HepG2 (cell line): ENCODE results near the gene GGA1. TPM values are rescaled to one million over a fixed set of nuclear protein-coding genes. Genes with fewer than 3 reads are reported as not detected.
A peak's percentile ranks its signal among the peaks of the same experiment; 100 is the strongest.

Experiments
- CHD4 ChIP-seq: fragments of 200-600 bp; sonication (generic); IDR thresholded peaks from 2 replicates; pipeline ENCODE4 v1.7.0; 2017; ENCODE audit warnings: mild to moderate bottlenecking, low read length, borderline replicate concordance
- CSRNP1 ChIP-seq: sonication (generic); formaldehyde crosslinking; IDR thresholded peaks from 2 replicates; pipeline ENCODE4 v1.8.1; 2023; ENCODE audit warnings: mild to moderate bottlenecking, missing genetic modification reagents
- GLI4 ChIP-seq: sonication (generic); formaldehyde crosslinking; IDR thresholded peaks from 2 replicates; pipeline ENCODE4 v1.5.1; 2020; ENCODE audit warnings: missing genetic modification reagents, mild to moderate bottlenecking, moderate library complexity, borderline replicate concordance
- IKZF1 ChIP-seq: fragments of 450-650 bp; IDR thresholded peaks from 2 replicates; pipeline ENCODE4 v1.7.1; 2016
- KDM3A ChIP-seq: IDR thresholded peaks from 2 replicates; pipeline ENCODE4 v1.6.1; 2018; ENCODE audit warnings: low read depth, missing compliant biosample characterization
- KDM4B ChIP-seq: sonication (generic); formaldehyde crosslinking; IDR thresholded peaks from 2 replicates; pipeline ENCODE4 v1.4.0; 2020; ENCODE audit warnings: missing genetic modification reagents
- PHF20 ChIP-seq: sonication (generic); formaldehyde crosslinking; IDR thresholded peaks from 2 replicates; pipeline ENCODE4 v1.5.0; 2020; ENCODE audit warnings: mild to moderate bottlenecking, missing genetic modification reagents
- TRIM22 ChIP-seq: fragments of 450-650 bp; IDR thresholded peaks from 2 replicates; pipeline ENCODE4 v1.6.1; 2017
- U2AF1 ChIP-seq: fragments of 200-400 bp; formaldehyde crosslinking; optimal IDR thresholded peaks from 2 replicates; pipeline ENCODE3; 2017; ENCODE audit warnings: mild to moderate bottlenecking, low read depth, low read length
- YY1 ChIP-seq: IDR thresholded peaks from 2 replicates; pipeline ENCODE4 v1.6.1; 2011; ENCODE audit warnings: low read length, low read depth, moderate library complexity, mild to moderate bottlenecking; ENCODE audit not compliant: insufficient read depth, insufficient replicate concordance
- ZNF260 ChIP-seq: sonication (generic); formaldehyde crosslinking; IDR thresholded peaks from 2 replicates; pipeline ENCODE4 v1.4.0; 2020; ENCODE audit warnings: missing genetic modification reagents, low read depth, mild to moderate bottlenecking, borderline replicate concordance
- ZNF326 ChIP-seq: sonication (generic); formaldehyde crosslinking; IDR thresholded peaks from 2 replicates; pipeline ENCODE4 v1.4.0; 2020; ENCODE audit warnings: missing genetic modification reagents, borderline replicate concordance
- ZNF768 ChIP-seq: sonication (generic); formaldehyde crosslinking; IDR thresholded peaks from 2 replicates; pipeline ENCODE4 v1.4.0; 2020; ENCODE audit warnings: missing genetic modification reagents
- ZNF773 ChIP-seq: sonication (generic); formaldehyde crosslinking; IDR thresholded peaks from 2 replicates; pipeline ENCODE4 v1.4.0; 2020; ENCODE audit warnings: missing genetic modification reagents, borderline replicate concordance
- polyA plus RNA-seq, 8 experiments: library from polyadenylated mRNA; depleted of rRNA in 3 of 8; stranded (reverse) in 7 of 8; unstranded in 1 of 8; fragments of >200 nt; fragmentation: Illumina TruSeq in 4 of 8; extraction: Trizol in 4 of 8; gene quantifications; 2 replicates each; pipeline versions ENCODE4 v1.2.1 to v1.2.3, GENCODE V29; 2011 to 2016; ENCODE audit warnings: low read depth in 4 of 8, missing spikeins in 1 of 8, mixed read lengths in 1 of 8; ENCODE audit not compliant: insufficient read depth in 1 of 8
- total RNA-seq, 5 experiments: library from RNA; depleted of rRNA; stranded (reverse); fragments of >200 nt; fragmentation: Illumina TruSeq; extraction: Trizol; gene quantifications; 2 replicates each; pipeline ENCODE4 v1.2.3, GENCODE V29; 2016; ENCODE audit warnings: low read depth in 1 of 5
- TF ChIP-seq, protein P1 (sequence below): sonication (generic); formaldehyde crosslinking; conservative IDR thresholded peaks from 2 replicates; pipeline ENCODE4 v1.4.0; 2020; ENCODE audit warnings: missing genetic modification reagents
- TF ChIP-seq, protein P2 (sequence below): sonication (generic); formaldehyde crosslinking; IDR thresholded peaks from 2 replicates; pipeline ENCODE4 v1.5.0; 2020; ENCODE audit warnings: missing genetic modification reagents
- TF ChIP-seq, protein P3 (sequence below): sonication (generic); formaldehyde crosslinking; IDR thresholded peaks from 2 replicates; pipeline ENCODE4 v1.4.0; 2020; ENCODE audit warnings: missing genetic modification reagents, borderline replicate concordance

The GGA1 gene
- total and polyA plus RNA-seq, 2 of the 13 experiments (the other 11 are each of a cell fraction or from before 2014, with no cell fraction given) = 29.1 to 87.2 TPM

- no peak for TF ChIP-seq CSRNP1
- TF ChIP-seq, protein P1, sequence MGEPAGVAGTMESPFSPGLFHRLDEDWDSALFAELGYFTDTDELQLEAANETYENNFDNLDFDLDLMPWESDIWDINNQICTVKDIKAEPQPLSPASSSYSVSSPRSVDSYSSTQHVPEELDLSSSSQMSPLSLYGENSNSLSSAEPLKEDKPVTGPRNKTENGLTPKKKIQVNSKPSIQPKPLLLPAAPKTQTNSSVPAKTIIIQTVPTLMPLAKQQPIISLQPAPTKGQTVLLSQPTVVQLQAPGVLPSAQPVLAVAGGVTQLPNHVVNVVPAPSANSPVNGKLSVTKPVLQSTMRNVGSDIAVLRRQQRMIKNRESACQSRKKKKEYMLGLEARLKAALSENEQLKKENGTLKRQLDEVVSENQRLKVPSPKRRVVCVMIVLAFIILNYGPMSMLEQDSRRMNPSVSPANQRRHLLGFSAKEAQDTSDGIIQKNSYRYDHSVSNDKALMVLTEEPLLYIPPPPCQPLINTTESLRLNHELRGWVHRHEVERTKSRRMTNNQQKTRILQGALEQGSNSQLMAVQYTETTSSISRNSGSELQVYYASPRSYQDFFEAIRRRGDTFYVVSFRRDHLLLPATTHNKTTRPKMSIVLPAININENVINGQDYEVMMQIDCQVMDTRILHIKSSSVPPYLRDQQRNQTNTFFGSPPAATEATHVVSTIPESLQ (CRISPR knock-in tag) = no peak
- TF ChIP-seq U2AF1 = no peak
- TF ChIP-seq KDM3A (CRISPR knock-in tag) = peak; percentile 43; the same call in 1 of the 2 replicates
- no peak for TF ChIP-seq ZNF260
- TF ChIP-seq ZNF773 (CRISPR knock-in tag) = no peak
- no peak; the same call in 1 of the 2 replicates for TF ChIP-seq KDM4B (CRISPR knock-in tag)
- peak; percentile 93; the same call in 1 of the 2 replicates for TF ChIP-seq CHD4
- TF ChIP-seq GLI4 = no peak
- TF ChIP-seq YY1 = peak; percentile 4
- 0 out of 2 replicates have a peak, but pooled peaks have one; percentile 13 for TF ChIP-seq ZNF768 (CRISPR knock-in tag)
- TF ChIP-seq, protein P2, sequence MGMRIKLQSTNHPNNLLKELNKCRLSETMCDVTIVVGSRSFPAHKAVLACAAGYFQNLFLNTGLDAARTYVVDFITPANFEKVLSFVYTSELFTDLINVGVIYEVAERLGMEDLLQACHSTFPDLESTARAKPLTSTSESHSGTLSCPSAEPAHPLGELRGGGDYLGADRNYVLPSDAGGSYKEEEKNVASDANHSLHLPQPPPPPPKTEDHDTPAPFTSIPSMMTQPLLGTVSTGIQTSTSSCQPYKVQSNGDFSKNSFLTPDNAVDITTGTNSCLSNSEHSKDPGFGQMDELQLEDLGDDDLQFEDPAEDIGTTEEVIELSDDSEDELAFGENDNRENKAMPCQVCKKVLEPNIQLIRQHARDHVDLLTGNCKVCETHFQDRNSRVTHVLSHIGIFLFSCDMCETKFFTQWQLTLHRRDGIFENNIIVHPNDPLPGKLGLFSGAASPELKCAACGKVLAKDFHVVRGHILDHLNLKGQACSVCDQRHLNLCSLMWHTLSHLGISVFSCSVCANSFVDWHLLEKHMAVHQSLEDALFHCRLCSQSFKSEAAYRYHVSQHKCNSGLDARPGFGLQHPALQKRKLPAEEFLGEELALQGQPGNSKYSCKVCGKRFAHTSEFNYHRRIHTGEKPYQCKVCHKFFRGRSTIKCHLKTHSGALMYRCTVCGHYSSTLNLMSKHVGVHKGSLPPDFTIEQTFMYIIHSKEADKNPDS = no peak
- no peak for TF ChIP-seq TRIM22
- TF ChIP-seq PHF20 (CRISPR knock-in tag) = no peak
- TF ChIP-seq, protein P3, sequence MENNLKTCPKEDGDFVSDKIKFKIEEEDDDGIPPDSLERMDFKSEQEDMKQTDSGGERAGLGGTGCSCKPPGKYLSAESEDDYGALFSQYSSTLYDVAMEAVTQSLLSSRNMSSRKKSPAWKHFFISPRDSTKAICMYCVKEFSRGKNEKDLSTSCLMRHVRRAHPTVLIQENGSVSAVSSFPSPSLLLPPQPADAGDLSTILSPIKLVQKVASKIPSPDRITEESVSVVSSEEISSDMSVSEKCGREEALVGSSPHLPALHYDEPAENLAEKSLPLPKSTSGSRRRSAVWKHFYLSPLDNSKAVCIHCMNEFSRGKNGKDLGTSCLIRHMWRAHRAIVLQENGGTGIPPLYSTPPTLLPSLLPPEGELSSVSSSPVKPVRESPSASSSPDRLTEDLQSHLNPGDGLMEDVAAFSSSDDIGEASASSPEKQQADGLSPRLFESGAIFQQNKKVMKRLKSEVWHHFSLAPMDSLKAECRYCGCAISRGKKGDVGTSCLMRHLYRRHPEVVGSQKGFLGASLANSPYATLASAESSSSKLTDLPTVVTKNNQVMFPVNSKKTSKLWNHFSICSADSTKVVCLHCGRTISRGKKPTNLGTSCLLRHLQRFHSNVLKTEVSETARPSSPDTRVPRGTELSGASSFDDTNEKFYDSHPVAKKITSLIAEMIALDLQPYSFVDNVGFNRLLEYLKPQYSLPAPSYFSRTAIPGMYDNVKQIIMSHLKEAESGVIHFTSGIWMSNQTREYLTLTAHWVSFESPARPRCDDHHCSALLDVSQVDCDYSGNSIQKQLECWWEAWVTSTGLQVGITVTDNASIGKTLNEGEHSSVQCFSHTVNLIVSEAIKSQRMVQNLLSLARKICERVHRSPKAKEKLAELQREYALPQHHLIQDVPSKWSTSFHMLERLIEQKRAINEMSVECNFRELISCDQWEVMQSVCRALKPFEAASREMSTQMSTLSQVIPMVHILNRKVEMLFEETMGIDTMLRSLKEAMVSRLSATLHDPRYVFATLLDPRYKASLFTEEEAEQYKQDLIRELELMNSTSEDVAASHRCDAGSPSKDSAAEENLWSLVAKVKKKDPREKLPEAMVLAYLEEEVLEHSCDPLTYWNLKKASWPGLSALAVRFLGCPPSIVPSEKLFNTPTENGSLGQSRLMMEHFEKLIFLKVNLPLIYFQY (CRISPR knock-in tag) = no peak
- TF ChIP-seq IKZF1 = no peak
- TF ChIP-seq ZNF326 (CRISPR knock-in tag) = 0 out of 2 replicates have a peak, but pooled peaks have one; percentile 6
Observed at GRCh38 chr22:37563153-37564081, 45.2 kb upstream of the GGA1 start (continued).
